GM12878 (cell line): ENCODE data around the gene S1PR2.

Source experiments
- BHLHE40 ChIP-seq, 2 experiments: fragments of 450-650 bp in 1 of 2; IDR thresholded peaks; 2 replicates each; pipeline ENCODE4 v1.6.1; 2011 to 2017; ENCODE audit warnings: low read depth in 2 of 2, borderline replicate concordance in 1 of 2, improper control_type of control experiment in 1 of 2, low read length in 1 of 2, mild to moderate bottlenecking in 1 of 2
- CREB1 ChIP-seq: IDR thresholded peaks from 2 replicates; pipeline ENCODE4 v1.6.1; 2012; ENCODE audit warnings: low read depth, mild to moderate bottlenecking, inconsistent platforms
- ETV6 ChIP-seq, 2 experiments: fragments of 450-650 bp in 1 of 2; IDR thresholded peaks in 1 of 2; conservative IDR thresholded peaks in 1 of 2; 2 replicates each; pipeline ENCODE4 v1.6.1; 2014; ENCODE audit warnings: antibody characterized with exemption in 1 of 2, borderline replicate concordance in 1 of 2, low read depth in 1 of 2, mild to moderate bottlenecking in 1 of 2, moderate library complexity in 1 of 2
- FOS ChIP-seq: IDR thresholded peaks from 3 replicates; pipeline ENCODE4 v1.6.1; 2011; ENCODE audit warnings: borderline replicate concordance; ENCODE audit not compliant: insufficient read length; ENCODE audit errors: extremely low read depth
- POLR2AphosphoS2 ChIP-seq: IDR thresholded peaks from 2 replicates; pipeline ENCODE4 v1.6.1; 2011; ENCODE audit warnings: low read depth, mild to moderate bottlenecking, low read length, improper control_type of control experiment, moderate library complexity
- RFX5 ChIP-seq: IDR thresholded peaks from 2 replicates; pipeline ENCODE4 v1.6.1; 2011; ENCODE audit warnings: low read depth, low read length, improper control_type of control experiment
- SPI1 ChIP-seq: IDR thresholded peaks from 2 replicates; pipeline ENCODE4 v1.6.1; 2011; ENCODE audit warnings: low read depth, mild to moderate bottlenecking, low read length, moderate library complexity, borderline replicate concordance; ENCODE audit not compliant: insufficient read depth
- TF ChIP-seq, protein P1 (sequence below): fragments of 450-650 bp; IDR thresholded peaks from 2 replicates; pipeline ENCODE4 v1.6.1; 2017; ENCODE audit warnings: borderline replicate concordance
- TF ChIP-seq, protein P2 (sequence below): fragments of 450-650 bp; IDR thresholded peaks from 2 replicates; pipeline ENCODE4 v1.6.1; 2017; ENCODE audit warnings: mild to moderate bottlenecking

DNA sequence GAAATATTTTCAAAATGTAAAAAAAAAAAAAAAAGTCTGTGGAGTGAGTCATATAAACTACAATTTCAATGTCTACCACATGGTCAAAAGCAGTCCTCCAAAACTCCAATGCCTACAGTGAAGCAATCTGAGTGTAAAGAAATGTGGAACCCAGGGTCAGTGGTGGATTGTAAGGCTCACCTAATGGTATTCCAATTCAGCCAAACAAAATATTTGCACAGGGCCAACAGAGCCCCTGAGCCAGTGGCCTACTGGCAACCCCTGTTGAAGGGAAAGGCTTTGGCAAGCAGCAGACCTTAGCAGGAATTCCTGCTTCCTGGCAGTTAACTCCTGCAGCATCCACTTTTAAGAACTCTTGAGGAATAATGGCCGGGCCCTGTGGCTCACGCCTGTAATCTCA, 39.8 kb downstream of the S1PR2 start:
- no peak for TF ChIP-seq ETV6 (conservative IDR thresholded peaks at IDR 0.05 in 1 of 2, IDR thresholded peaks at IDR 0.05 in 1 of 2; ENCODE audit: borderline replicate concordance in 1 of 2, low read depth in 1 of 2)
- no peak for TF ChIP-seq FOS
- no peak for TF ChIP-seq BHLHE40 (IDR thresholded peaks at IDR 0.05; ENCODE audit: borderline replicate concordance in 1 of 2, low read depth in 2 of 2, low read length in 1 of 2)
- TF ChIP-seq, protein P1, sequence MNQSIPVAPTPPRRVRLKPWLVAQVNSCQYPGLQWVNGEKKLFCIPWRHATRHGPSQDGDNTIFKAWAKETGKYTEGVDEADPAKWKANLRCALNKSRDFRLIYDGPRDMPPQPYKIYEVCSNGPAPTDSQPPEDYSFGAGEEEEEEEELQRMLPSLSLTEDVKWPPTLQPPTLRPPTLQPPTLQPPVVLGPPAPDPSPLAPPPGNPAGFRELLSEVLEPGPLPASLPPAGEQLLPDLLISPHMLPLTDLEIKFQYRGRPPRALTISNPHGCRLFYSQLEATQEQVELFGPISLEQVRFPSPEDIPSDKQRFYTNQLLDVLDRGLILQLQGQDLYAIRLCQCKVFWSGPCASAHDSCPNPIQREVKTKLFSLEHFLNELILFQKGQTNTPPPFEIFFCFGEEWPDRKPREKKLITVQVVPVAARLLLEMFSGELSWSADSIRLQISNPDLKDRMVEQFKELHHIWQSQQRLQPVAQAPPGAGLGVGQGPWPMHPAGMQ = no peak
- no peak for TF ChIP-seq POLR2AphosphoS2
- no peak for TF ChIP-seq RFX5
- no peak for TF ChIP-seq SPI1
- TF ChIP-seq CREB1 = no peak
- TF ChIP-seq, protein P2, sequence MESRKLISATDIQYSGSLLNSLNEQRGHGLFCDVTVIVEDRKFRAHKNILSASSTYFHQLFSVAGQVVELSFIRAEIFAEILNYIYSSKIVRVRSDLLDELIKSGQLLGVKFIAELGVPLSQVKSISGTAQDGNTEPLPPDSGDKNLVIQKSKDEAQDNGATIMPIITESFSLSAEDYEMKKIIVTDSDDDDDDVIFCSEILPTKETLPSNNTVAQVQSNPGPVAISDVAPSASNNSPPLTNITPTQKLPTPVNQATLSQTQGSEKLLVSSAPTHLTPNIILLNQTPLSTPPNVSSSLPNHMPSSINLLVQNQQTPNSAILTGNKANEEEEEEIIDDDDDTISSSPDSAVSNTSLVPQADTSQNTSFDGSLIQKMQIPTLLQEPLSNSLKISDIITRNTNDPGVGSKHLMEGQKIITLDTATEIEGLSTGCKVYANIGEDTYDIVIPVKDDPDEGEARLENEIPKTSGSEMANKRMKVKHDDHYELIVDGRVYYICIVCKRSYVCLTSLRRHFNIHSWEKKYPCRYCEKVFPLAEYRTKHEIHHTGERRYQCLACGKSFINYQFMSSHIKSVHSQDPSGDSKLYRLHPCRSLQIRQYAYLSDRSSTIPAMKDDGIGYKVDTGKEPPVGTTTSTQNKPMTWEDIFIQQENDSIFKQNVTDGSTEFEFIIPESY = no peak
